ENCODE data around the gene DCN.

Gene DCN

DNA sequence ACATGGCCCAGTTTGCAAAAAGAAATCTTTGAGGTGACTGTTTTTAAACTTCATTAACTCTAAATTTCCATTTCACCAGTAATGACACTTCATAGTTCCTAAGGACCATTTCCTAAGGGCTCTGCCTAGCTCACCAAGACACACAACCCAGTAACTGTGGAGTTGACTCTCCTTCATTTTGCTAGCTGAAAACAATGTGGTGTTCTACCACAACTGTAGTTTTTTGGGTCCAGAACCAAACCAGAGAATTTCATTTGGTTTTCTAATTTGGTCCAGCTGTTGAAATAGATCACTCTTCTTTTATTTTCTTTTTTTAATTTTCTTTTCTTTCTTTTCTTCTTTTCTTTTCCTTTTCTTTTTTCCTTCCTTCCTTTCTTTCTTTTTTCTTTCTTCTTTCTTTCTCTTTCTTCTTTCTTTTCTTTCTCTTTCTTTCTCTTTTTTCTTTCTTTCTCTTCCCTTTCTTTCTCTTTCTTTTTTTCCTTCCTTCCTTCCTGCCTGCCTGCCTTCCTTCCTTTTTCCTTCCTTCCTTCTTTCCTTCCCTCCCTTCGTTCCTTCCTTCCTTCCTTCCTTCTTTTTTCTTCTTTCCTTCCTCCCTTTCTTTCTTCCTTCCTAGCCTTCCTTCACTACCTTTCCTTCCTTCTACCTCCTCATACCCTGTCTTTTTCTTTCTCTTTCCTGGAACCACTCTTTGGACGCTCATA, 52.8 kb downstream of the DCN start:
- no peak for DNase-seq

DNA sequence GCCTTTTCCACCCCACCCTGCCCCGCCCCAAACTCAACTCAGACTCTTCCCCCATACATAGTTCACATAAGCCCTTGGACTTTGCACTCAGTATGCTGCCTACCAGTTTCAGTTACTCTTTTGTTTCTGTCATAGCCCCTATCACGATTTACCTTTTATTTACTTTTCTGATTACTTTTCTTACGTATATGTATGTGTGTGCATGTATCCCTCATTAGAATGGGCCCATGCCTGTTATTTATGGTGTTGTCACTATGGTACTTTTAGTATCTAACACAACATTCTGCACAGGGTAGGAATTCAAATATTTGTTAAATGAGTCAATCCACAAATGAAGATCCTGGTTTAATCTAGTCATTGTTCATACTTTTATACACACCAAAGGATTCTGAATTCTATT, 54.9 kb downstream of the DCN start:
- no peak for DNase-seq

DNA sequence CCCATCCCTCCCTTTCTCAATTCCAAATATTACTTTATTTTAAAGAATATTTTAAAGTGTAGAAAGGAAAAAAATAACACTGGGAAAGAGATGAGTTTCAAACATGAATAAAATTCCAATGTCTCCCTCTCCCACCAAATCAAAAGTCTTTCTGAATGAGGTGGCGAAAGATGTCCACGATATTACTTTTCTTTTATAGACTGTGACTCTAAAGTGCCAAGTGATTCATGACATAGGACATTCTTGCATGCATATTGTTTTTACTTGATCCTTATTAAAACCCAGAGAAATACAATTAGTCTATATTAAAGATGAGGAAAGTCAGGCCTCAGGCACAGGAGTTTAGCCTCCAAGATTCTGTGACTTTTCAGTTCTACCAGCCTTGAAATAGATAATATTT, 55.3 kb downstream of the DCN start:
- no peak for DNase-seq

DNA sequence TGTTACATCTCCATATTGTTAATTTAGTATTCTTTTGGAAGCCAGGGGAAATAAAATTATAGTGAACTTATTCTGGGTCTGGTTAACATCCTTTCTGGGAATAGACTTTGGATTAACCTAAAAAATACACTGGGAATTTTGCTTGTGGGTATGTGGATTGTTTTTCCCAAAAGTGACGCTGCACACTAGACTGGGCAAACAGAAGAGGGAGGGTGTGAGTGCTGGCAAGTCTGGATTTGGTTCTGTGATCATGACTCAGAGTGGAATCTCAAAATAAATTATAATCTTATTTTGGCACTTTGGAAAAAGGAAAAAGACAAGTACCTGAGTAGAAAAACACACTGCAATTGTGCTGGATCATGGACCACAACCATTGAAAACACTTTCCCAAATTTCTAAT, 56.1 kb downstream of the DCN start:
- DNase-seq = no peak

DNA sequence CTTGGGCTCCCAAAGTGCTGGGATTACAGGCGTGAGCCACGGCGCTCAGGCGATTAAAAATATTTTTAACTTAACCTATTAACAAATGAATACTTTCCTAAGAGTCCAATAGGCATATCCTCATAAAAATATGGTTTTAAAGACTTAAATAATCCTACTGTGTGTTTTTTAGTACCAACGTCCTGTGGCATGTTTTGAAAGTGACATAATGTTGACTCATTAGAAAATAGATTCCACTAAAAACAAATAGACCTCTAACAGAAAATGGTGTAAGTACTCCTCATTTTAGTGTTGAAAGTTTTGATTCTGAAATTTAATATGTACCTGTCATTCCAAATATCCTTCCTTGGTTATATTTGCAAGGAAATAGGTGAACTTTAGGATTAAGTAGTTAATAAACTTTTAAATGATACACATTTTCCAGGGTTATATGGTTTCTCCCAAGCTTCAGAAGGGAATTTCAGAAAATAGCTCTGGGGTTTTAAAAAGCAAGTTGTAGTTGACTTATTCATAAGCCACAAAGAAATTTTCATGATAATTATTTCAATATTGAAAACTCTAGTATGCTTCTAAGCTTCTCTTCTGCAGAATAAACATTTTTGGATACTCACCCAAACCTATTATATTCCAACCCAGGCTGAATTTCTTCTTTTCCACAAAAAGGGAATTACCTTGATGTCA, 59.2 kb downstream of the DCN start:
- DNase-seq = no peak

DNA sequence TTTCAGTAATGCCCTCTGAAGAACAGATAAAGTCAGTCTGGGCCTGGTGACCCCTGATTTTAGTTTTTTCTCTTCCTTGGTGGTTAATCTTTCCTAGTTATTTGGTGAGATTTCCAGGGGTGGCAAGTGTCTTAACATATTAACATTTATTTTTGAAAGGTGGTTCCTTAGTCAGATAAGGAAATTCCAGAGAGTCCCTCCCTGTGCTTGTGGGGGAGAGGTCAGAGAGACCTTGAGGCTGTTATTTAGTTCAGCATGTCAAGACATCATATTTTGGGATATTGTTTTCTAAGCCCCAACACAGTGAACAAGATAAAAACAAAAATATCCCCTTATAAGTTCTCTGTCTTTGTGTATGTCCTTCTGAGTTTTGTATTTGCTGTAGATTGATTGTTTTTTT, 61.8 kb downstream of the DCN start:
- DNase-seq = no peak

DNA sequence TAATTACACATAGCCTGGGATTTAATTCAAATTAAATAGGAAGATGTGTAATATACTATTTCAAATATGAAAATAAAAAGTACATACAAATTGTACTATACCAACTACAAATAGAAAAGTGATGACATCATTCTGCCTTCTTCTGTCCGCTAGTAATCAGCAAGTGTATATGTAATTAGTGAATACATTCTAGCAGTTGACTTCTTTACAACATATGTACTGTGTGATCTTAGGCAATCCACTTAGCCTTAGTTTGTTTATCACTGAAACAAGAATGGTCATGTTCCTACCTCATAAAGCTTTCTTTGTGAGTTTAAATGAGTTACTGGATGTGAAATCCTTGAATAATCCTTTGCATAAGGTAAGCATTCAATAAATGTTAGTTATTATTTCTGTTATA, 63.5 kb downstream of the DCN start:
- no peak for DNase-seq

DNA sequence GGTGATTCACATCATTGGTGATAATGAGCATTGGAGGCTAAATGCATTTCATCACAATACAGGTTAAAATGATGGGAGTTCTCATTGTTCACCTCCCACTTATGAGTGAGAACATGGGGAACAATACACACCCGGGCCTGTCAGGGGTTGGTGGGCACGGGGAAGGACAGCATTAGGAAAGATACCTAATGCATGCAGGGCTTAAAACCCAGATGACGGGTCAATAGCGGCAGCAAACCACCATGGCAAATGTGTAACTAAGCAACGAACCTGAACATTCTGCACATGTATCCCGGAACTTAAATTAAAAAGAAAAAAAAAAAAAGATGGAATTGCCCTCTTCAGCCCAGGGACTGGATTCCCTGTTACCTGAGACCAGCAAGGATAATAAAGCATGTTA, 69.0 kb downstream of the DCN start:
- no peak for DNase-seq

DNA sequence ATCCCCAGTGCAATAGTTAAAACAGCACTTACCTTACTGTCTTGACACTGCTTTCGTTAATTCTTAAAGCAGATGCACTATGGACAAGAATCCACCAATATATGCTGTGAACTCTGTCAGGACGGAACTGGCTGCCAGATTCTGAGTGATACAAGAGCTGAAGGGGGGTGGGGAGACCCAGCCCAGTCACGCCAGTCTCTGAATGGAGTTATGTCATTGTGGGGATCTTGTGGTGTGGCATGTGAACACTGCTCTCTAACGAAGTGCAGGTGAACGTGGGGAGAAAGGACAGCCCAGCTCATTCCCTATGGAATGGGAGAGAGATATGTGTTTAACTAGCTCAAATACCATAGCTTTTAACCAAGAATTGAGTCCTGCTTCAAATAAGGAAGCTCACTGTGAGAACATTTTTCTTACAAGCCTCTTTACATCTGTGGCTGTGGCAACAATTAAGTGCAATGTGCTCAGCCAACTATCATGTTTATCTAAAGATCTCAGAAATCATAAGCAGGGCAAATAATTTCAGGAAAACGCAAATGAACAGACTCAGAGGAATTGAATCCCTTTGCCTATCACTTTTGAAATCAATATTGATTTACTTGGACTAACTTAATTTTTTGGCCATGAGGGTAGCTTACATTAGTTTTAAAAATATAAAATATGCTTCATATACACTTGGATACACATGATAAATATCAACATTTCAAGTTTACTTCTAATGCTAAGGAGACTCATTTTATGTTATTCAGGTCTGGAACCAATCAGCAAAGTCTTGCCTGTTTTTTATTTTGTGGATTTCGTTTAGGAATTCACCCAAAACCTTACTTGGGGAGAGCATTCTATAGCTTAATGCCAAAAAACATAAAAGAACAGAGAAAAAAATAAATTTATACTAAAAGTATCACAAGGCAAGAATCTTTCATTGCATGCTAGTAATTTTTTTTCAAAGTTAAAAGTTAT, 71.0 kb downstream of the DCN start, which contains the start of gene LUM:
Gene LUM (minus strand): TSS at position 129 of the 960 bp plus-strand sequence. CDS start 2,515 bp downstream, outside the sequence.
- no peak for DNase-seq

DNA sequence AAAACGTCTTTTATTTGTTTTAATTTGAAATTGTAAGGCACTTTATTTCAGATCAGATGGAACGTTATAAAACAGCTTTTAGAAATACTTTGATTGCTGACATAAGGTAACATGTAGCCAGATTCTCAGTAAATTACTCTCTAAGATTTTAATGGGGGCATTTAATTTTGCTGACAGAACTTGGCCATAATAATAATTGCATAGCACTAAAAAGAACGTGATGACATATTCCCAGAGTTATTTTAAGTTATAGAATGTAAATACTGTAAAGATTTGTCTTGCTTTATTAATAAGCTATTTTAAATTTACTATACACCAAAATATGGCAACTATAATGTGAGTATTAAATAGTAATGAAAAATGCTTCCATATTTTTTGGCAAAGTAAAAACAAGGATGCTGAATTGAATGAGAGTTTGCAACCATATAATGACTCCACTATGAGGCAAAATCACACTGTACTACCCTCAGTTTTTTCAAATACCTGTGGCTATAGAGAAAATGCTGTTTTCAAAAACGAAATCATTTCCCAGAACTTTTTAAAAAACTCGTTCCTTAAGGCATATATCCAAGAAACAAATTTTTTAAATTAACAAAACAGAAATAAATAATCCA, 72.2 kb downstream of the DCN start:
- DNase-seq = no peak

DNA sequence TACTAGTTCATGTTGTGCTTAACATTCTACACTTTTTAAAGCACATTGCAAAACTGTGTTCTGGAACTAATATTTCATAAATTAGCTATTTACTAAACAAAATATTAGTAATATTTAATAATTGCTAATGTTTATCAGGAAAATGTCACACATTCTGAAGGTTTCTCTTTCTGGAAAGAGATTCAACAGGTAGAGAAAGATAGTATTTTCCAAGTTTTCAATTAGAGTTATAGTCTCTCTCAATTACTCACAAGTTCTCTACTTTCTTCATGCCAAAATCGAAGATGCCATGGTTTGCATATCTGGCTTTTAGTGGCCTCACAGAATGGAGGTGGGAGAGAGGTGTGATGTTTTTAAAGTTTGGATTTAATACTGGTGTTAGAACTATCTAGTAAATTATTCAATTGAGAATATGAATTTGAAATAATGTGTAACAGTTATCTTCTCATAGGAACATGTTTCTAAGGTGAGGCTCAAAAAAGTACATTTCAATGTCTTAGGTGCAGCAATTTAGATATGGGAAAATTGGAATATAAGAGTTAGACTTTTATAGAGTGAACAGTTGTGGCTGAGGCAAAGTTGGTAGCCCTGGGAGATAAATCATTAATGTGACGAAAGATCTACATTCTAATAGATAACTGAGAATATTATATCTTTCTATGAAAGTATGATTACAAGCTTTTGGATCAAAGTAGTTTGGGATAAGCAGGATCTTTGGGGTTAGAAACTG, 72.9 kb downstream of the DCN start:
- DNase-seq = no peak

DNA sequence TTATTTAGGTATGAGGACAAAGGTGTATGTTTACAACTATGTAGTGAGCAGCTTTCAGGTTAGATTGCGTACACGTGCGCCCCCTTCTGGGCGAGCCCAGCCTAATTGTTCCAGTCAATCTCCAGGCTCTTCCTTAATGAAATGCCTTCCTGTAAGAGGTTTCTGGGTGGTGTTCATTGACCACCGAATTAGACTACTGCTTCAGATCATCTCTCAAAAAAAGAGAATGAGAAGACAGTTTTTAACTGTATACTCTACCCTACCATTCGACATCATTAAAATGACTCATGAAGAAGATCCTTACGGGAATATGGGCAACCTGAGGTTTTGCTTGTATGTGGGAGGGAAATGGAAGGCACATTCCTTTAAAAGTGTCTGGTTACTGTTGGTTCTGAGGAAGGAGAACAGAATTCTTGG, 73.5 kb downstream of the DCN start:
- DNase-seq = no peak

DNA sequence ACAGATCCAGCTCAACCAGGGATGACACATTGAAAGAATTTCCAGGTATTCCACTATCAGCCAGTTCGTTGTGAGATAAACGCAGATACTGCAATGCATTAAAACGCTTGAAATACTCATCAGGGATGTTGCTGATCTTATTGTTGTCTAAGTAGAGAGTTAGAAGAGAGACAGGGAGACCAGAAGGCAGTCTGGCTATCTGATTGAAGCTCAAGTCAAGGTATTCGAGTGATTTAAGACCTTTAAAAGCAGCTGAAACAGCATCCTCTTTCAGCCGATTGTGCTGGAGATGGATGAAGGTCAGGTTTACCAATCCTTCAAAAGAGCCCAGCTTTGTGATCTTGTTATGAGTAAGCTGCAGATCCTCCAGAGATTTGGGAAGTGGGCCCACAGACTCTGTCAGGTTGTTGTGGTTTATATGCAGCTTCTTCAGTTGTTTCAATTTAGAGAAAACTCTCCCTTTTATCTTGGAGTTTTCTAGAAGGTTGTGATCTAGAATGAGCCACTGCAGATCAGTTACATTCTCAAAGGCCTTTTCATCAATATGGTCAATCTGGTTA, 74.3 kb downstream of the DCN start:
- no peak for DNase-seq

DNA sequence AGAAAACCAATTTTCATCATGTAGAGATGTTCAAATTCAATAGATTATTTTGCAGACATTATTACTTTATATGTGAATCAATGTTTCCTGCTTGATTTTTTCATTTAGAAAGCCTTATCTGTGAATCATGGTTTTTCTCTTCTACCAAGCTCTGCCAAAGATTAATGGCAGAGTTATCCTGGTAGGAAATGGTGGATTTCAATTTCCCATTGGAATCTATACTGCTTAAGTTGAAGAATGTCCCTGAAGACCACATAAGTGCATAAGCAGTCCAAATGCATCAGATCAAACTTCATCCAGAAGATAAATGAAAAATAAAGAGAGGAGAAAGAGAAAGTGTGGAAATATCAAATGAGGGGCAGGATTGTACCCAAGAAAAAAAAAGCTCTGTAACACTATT, 76.3 kb downstream of the DCN start:
- DNase-seq = no peak

DNA sequence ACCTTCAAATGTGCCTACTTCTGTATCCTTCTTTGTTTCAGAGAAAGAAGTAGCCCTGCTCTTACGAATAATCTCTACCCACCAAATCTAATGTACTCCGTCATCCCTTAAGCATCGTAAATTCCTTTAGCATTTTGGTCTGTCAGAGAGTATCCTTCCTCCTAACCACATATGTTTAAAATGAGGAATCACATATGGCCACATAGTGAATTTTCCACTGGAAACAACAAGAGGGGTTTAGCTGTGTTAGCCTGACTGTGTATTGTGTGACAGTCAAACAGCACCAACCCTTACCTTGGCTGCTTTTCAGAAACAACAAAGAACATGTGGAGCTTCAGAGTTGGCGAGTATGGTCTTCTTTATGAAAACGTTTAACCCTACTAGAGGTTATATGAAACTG, 76.8 kb downstream of the DCN start:
- DNase-seq = no peak

DNA sequence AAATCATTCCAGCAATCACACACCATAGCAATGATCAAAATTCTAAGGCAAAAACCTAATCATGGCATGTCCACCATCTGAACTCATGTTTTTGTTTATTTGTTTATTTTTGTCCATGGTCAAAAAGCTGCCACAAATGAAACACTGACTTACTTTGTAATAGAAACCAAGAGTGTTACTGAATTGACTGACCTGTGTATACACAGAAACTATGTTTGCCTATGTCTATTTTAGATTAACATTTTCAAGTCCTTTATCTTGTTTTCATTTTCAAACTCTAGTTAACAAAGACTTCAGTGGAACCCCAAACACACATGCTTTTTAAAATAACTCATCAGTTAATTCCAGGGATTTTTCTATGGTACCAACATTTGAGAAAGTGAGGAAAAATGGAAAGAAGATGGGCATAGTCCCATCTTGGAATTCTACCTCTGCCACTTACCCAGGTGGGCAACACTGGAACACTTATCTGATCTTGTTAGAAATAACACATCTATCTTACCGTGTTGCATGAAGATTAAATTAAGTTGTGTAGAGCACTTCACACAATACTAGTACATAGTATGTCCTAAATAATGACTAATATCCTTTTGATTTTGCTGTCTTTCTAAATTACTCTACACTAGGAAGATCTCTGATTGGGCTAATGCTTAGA, 77.7 kb downstream of the DCN start:
- DNase-seq = no peak

DNA sequence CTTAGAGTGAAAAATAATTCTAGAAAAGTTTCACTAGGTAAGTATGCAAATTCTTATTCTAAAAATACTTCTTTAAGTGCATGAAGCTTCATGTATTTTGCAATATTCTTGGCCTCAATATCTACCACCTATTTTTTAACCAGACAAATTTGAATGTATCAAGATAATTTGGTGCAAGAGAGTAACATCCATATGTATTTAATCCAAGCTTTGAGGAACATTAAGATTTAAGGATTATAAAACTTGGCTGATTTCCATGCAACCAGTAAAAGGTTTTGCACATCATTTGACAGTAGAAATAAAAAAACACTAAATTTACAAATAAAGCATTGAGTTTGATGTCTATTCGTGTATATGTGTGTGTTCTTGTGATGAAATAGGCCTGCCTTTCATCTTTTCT, 79.0 kb downstream of the DCN start:
- DNase-seq = no peak

DNA sequence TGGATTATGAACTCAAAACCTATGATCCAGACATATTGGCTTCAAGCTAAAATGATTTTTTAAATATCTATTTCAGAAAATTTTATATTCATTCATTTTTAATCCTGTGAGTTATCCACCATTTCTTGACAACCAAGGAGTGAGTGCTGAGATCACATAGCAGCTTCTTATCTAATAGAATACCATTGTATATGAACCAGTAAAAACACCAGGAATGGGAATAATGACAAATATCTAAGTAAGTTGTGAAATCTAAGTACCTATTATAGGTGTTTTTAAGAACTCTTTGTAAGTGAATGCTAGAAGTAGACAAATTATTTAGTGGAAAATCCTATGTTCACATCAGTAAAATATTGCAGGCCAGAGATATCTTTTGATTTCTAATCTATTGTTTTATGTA, 79.5 kb downstream of the DCN start:
- no peak for DNase-seq

DNA sequence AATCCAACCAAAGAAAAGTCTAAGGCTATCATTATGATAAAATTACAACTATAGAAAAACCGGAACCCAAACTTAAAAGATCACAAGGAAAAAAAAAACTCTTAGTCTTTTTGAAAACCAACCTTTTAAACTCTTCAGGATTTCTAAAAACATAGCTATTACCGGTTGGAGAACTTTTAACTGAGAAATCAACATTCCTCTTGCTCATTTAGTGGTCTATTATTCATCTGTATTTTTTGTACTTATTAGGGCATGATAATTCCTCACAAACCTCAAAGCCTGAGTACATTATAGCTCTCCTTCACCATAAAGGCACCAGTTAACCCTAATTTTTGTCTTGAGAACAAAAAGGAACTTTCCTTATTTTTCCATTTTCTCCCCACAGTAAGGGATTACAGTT, 81.7 kb downstream of the DCN start:
- DNase-seq = no peak

DNA sequence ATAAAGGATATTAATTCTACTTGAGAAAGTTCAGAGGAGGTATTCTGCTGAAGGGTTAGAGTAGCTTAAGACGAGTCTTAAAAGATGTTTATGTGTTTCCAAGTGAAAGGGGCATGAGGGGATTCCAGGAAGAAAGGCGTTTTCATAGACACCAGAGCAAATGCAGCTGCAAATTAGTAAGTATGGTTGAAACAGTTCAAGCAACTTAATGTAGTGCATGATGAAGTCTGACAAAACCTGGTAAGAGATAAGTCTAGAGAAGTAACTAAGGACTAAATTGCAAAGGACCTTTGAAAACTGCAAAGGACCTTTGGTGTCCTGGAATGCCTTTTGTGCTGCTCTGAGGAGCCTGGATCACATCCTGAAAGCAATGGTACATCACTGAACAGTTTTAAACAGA, 82.8 kb downstream of the DCN start:
- no peak for DNase-seq

DNA sequence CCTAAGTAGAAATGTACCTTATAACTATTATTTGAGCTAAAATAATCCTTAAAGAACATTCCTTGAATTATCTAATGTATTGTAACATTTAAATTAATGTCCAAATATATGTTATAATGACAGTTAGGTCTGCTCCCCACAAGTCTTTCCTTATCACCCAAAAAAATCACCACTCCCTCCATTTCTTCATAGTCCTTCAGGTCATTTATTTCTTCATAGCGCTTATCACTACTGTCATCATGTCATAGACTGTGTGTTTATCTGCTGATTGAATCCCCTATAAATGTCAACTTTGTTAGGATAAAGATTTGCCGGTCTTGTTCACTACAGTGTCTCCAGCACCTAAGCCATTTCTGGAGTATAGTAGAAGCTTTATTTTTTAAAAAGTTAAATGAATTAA, 83.3 kb downstream of the DCN start:
- no peak for DNase-seq

DNA sequence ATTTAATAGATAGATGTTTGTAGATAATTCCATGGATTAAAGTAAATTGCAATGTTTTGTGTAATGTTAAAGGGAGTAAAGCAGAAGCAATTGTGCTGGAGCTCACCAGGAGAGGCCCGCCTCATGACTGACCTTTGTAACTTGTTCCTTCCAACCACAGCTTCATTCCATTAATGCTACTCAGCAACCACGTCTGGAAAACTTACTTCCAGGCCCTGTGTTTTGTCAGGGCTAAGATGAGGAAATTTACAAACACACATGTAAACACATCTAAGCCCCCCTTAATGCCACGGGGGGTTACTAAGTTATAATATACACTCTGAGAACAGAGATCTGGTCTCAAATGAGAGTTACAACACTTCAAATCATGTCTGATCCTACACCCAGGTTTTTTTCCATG, 83.7 kb downstream of the DCN start:
- no peak for DNase-seq
